Omental fat pad (tissue), 4 donors: ENCODE data around the gene CFAP300. TPM values are rescaled to one million over a fixed set of nuclear protein-coding genes. Genes with fewer than 3 reads are reported as not detected.
A peak's percentile ranks its signal among the peaks of the same experiment; 100 is the strongest.

Source experiments
- ATAC-seq: fragments of 150-250 bp; one replicate; pipeline ENCODE4 v1.9.1; 2016; ENCODE audit warnings: mild to moderate bottlenecking, moderate library complexity; ENCODE audit not compliant: low FRiP score
- DNase-seq: peaks from one replicate; pipeline ENCODE4 v3.0.0-alpha.2; 2019; ENCODE audit warnings: low spot score
- CTCF ChIP-seq, 3 donors: fragments of 450-650 bp; IDR thresholded peaks; one replicate each; pipeline ENCODE4 v1.5.1; 2016 to 2017; ENCODE audit warnings: antibody characterized with exemption in 3 of 3, mild to moderate bottlenecking in 3 of 3, moderate library complexity in 2 of 3
- total RNA-seq, 4 donors: library from RNA; depleted of rRNA; stranded (reverse); fragments of >200 nt; gene quantifications; one replicate each; pipeline ENCODE4 v1.1.0, GENCODE V29; 2016

Gene CFAP300
- total RNA-seq, 4 donors from 2014 or later: 1.0 to 3.2 (median 1.2) TPM

- no peak for TF ChIP-seq CTCF (IDR thresholded peaks at IDR 0.05)
- peak; percentile 53 for ATAC-seq
- no peak for DNase-seq
These were observed 396 bp upstream of the CFAP300 start for GRCh38 chr11:102046841-102047240.

GRCh38 chr11:102050927-102051575, 3.8 kb downstream of the CFAP300 start:
- DNase-seq (no peak), ATAC-seq (no peak)
- no peak for TF ChIP-seq CTCF (IDR thresholded peaks at IDR 0.05)

- ATAC-seq: no peak
These were observed 14.0 kb downstream of the CFAP300 start for GRCh38 chr11:102061276-102061675.

GRCh38 chr11:102062106-102062505, 14.9 kb downstream of the CFAP300 start:
- ATAC-seq (no peak), DNase-seq (no peak)
- no peak for TF ChIP-seq CTCF (IDR thresholded peaks at IDR 0.05)

More at GRCh38 chr11:102061276-102061675, 14.0 kb downstream of the CFAP300 start:
- no peak for TF ChIP-seq CTCF (IDR thresholded peaks at IDR 0.05)
- DNase-seq: no peak

- DNase-seq: no peak
- no peak for TF ChIP-seq CTCF (IDR thresholded peaks at IDR 0.05)
- no peak for ATAC-seq
These were observed 17.1 kb downstream of the CFAP300 start for GRCh38 chr11:102064316-102064715.

- ATAC-seq: no peak
- DNase-seq: no peak
- no peak for TF ChIP-seq CTCF (IDR thresholded peaks at IDR 0.05)
These were observed 23.5 kb downstream of the CFAP300 start for GRCh38 chr11:102070766-102071165.
